ENCODE measurements around the gene DLX2. TPM values are rescaled to one million over a fixed set of nuclear protein-coding genes. Genes with fewer than 3 reads are reported as not detected.
A peak's percentile ranks its signal among the peaks of the same experiment; 100 is the strongest.

Gene DLX2
- total and polyA plus RNA-seq, 10 of the 15 experiments (the other 5 are each of a cell fraction or from before 2014, with no cell fraction given) = 0.03 TPM; not detected in 9

- Histone ChIP-seq H3K4me1 (ENCODE audit: control insufficient read depth, insufficient read depth, low read length) (peaks cover 17% of the 10 kb centered on the region), H3K27me3 (replicated peaks in 1 of 2; ENCODE audit: control insufficient read depth in 2 of 2, insufficient read depth in 2 of 2, low read length in 1 of 2) (peaks cover 39 to 68% of the 10 kb centered on the region in 2 experiments), H3K79me2 (ENCODE audit: control insufficient read depth, insufficient read depth, low read length) (no peaks in the 10 kb centered on the region), H3K27ac (ENCODE audit: control insufficient read depth, insufficient read depth) (no peak overlapping the region), H3K4me3 (peak overlapping the region; percentile 60), H3K9me3 (replicated peaks; ENCODE audit: control insufficient read depth, insufficient read depth, low read length) (no peaks in the 10 kb centered on the region; the same call in 2 of the 3 replicates), H2AFZ (ENCODE audit: control insufficient read depth, low read depth, low read length) (peak overlapping the region; percentile 57), H4K20me1 (ENCODE audit: control insufficient read depth, insufficient read depth) (peaks cover 10% of the 10 kb centered on the region), H3K9ac (ENCODE audit: control insufficient read depth, insufficient read depth, low read length) (no peak overlapping the region), H3K36me3 (ENCODE audit: control insufficient read depth in 2 of 2, insufficient read depth in 2 of 2, low read length in 1 of 2) (no peaks in the 10 kb centered on the region), H3K4me2 (ENCODE audit: control insufficient read depth, insufficient read depth) (peak overlapping the region; percentile 74)
- DNase-seq (ENCODE audit: low read depth, low spot score) (no peak), ATAC-seq (peak; percentile 58), FAIRE-seq (no peak)
- in situ Hi-C loops (cut with MboI) (no loop called here), intact Hi-C loops (cut with micrococcal nuclease; ENCODE audit: unreplicated experiment) (loop anchor here (5.0 kb wide), 1 partner anchor 89 kb away; the partner anchor contains the start of gene METAP1D)
- BruUV-seq (replicated peaks) = no TSS peak
- ChIA-PET POLR2A (no interaction called here), RAD21 (ENCODE audit: unreplicated experiment) (no interaction called here), CTCF (no interaction called here), SMC1A (ENCODE audit: uncharacterized antibody, unreplicated experiment) (interaction anchor here (0.6 to 1.4 kb wide), 4 partner anchors 36 to 383 kb away, joined by 3 read pairs; no protein-coding TSS in a partner anchor)
- 37% methylated on average over 54 of the region's 54 CpGs for WGBS (ENCODE audit: insufficient coverage, insufficient replicate concordance, low lambda C conversion rate, missing lambda C conversion rate)
- peak; percentile 6 to 28 (median 15); a peak in 1 of 6 replicates for TF ChIP-seq CTCF (IDR thresholded peaks at IDR 0.05 in 2 of 3, conservative IDR thresholded peaks at IDR 0.05 in 1 of 3; ENCODE audit: control insufficient read depth in 2 of 3, extremely low read depth in 1 of 3, insufficient read depth in 1 of 3, low read depth in 3 of 3, low read length in 3 of 3)
- no peak for TF ChIP-seq CHD1 (IDR thresholded peaks at IDR 0.05; ENCODE audit: low read depth, low read length)
- TF ChIP-seq EZH2 (IDR thresholded peaks at IDR 0.05; ENCODE audit: borderline replicate concordance, control insufficient read depth, low read depth, low read length) = 0 out of 2 replicates have a peak, but pooled peaks have one; percentile 45
- TF ChIP-seq SUZ12 (IDR thresholded peaks at IDR 0.05; ENCODE audit: unreplicated experiment) = peak; percentile 52
These were observed 16.2 kb downstream of the DLX2 start for GRCh38 chr2:172086241-172087206.
